ENCODE results near the gene PCDHA6. TPM values are rescaled to one million over a fixed set of nuclear protein-coding genes. Genes with fewer than 3 reads are reported as not detected.
"Not testable (repeated sequence)": the region's sequence is repeated elsewhere in the genome, so short reads cannot be mapped to it uniquely, and the experiment has no call there.

PCDHA6 gene
- total and polyA plus RNA-seq, 8 donors, result 0.31 to 1.7 (median 1.1) TPM

- intact Hi-C loops (cut with DNase I), result no loop called here
- peaks cover 0 to 8% (median 0%) of the 10 kb centered on the region in 4 donors for H3K9me3 ChIP-seq
- H3K27ac ChIP-seq, result peak within 1 kb of the TSS in 1 of 4 donors; percentile 39
- no peaks in the 10 kb centered on the region for H3K36me3 ChIP-seq
- DNase-seq, result peak in 4 of 6 donors; percentile 22 to 68 (median 61)
- FAIRE-seq, result no peak
- ATAC-seq, result peak; percentile 77 to 97 (median 94)
- H3K4me3 ChIP-seq, result peak within 1 kb of the TSS in 3 of 4 donors; percentile 7 to 31 (median 28)
- no peaks in the 10 kb centered on the region for H3K4me1 ChIP-seq
- WGBS, 2 donors, result 11 to 12% methylated on average over 34 to 41 of the region's 47 CpGs
- TF ChIP-seq CTCF (IDR thresholded peaks at IDR 0.05), result peak in 2 of 4 donors; percentile 22 to 37
- H3K27me3 ChIP-seq, result peaks cover 0 to 8% (median 0%) of the 10 kb centered on the region in 4 donors
Observed at GRCh38 chr5:140806834-140807775, 20.7 kb upstream of the PCDHA6 start, which contains the start of gene PCDHA4. TSS of gene PCDHA4 (plus strand) at chr5:140807068.

DNA sequence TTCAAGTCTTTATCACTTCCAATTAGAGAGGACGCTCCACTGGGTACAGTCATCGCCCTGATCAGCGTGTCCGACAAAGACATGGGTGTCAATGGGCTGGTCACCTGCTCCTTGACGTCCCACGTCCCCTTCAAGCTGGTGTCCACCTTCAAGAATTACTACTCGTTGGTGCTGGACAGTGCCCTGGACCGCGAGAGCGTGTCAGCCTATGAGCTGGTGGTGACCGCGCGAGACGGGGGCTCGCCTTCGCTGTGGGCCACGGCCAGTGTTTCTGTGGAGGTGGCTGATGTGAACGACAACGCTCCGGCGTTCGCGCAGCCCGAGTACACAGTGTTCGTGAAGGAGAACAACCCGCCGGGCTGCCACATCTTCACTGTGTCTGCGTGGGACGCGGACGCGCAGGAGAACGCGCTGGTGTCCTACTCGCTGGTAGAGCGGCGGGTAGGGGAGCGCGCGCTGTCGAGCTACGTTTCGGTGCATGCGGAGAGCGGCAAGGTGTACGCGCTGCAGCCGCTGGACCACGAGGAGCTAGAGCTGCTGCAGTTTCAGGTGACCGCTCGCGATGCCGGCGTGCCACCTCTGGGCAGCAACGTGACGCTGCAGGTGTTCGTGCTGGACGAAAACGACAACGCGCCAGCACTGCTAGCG is 19.4 kb upstream of the PCDHA6 start:
- peak in 2 of 6 donors; percentile 40 to 41 for DNase-seq
- intact Hi-C loops (cut with DNase I); H3K9me3 ChIP-seq: not testable (repeated sequence)

GRCh38 chr5:140808889-140809291 is 18.9 kb upstream of the PCDHA6 start:
- no peaks in the 10 kb centered on the region for H3K36me3 ChIP-seq
- no peaks in the 10 kb centered on the region for H3K4me1 ChIP-seq
- H3K9me3 ChIP-seq, result peaks cover 0 to 6% (median 0%) of the 10 kb centered on the region in 4 donors
- H3K27me3 ChIP-seq, result peaks cover 0 to 8% (median 0%) of the 10 kb centered on the region in 4 donors
- DNase-seq, result peak in 2 of 6 donors; percentile 48 to 65
- intact Hi-C loops (cut with DNase I), result no loop called here
- FAIRE-seq, result no peak
- TF ChIP-seq CTCF (IDR thresholded peaks at IDR 0.05), result no peak
- ATAC-seq, result no peak
- no peak overlapping the region for H3K4me3 ChIP-seq
- 55 to 57% methylated on average over 43 of the region's 43 CpGs for WGBS, 2 donors
- H3K27ac ChIP-seq, result no peak overlapping the region

More for the DNA sequence above, 19.4 kb upstream of the PCDHA6 start:
- not testable (repeated sequence) for H3K27me3 ChIP-seq, ATAC-seq, H3K4me1 ChIP-seq, H3K4me3 ChIP-seq, FAIRE-seq, H3K36me3 ChIP-seq, H3K27ac ChIP-seq
- 53 to 57% methylated on average over 59 to 62 of the region's 62 CpGs for WGBS, 2 donors

DNA sequence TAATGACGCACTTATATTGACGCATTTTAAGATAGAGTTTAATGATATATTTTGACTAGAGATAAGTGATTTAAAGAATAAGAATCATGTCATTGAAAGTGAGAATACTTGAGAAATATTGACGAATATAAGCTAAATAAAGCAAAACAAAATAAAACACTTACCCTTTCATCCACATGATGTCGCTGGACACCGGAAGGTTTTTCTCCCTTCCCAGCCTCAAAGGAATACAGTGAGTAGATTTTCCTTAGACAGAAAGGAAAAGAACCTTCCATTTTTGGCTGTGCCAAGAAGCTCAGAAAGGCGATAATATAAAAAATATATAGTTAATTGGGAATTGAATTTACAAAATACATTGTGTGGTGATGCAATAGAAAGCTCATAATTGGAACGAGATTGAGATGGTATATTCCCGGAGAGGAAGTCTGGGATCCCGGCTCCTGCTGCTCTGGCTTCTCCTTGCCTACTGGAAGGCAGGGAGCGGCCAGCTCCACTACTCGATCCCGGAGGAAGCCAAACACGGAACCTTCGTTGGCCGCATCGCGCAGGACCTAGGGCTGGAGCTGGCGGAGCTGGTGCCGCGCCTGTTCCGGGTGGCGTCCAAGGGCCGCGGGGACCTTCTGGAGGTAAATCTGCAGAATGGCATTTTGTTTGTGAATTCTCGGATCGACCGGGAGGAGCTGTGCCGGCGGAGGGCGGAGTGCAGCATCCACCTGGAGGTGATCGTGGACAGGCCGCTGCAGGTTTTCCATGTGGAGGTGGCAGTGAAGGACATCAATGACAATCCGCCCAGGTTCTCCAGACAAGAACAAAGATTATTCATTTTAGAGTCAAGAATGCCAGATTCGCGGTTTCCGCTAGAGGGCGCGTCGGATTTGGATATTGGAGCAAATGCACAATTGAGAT is 6.1 kb upstream of the PCDHA6 start, which contains the start of gene PCDHA5:
TSS of gene PCDHA5 (plus strand) at position 239 of the 906 bp plus-strand sequence.
- 24 to 28% methylated on average over 39 of the region's 39 CpGs for WGBS, 2 donors
- intact Hi-C loops (cut with DNase I), result no loop called here
- H3K36me3 ChIP-seq, result no peaks in the 10 kb centered on the region
- H3K4me1 ChIP-seq, result no peaks in the 10 kb centered on the region
- FAIRE-seq (no peak), DNase-seq (peak in 1 of 6 donors; percentile 62), ATAC-seq (no peak)
- H3K27ac ChIP-seq, result no peak within 1 kb of the TSS
- no peak within 1 kb of the TSS for H3K4me3 ChIP-seq
- H3K9me3 ChIP-seq, result no peaks in the 10 kb centered on the region
- H3K27me3 ChIP-seq, result no peaks in the 10 kb centered on the region
- TF ChIP-seq CTCF (IDR thresholded peaks at IDR 0.05), result peak in 1 of 4 donors; percentile 17

All from pancreas (tissue), 10 donors.